GM19099 (cell line): Measurements from ENCODE around the gene ULK1.

ENCODE experiments used
- POLR2A ChIP-seq: IDR thresholded peaks from 3 replicates; pipeline ENCODE4 v1.6.1; 2011; ENCODE audit warnings: low read depth; ENCODE audit not compliant: insufficient read length; ENCODE audit errors: extremely low read depth

ULK1 gene

GRCh38 chr12:131856366-131857097, 37.9 kb upstream of the ULK1 start:
- TF ChIP-seq POLR2A = no peak

- no peak for TF ChIP-seq POLR2A
These were observed 36.2 kb upstream of the ULK1 start for GRCh38 chr12:131857908-131858850.

GRCh38 chr12:131860472-131861260, 33.8 kb upstream of the ULK1 start:
- TF ChIP-seq POLR2A = no peak

- TF ChIP-seq POLR2A = no peak
These were observed 33.0 kb upstream of the ULK1 start for GRCh38 chr12:131861261-131862083.

GRCh38 chr12:131862084-131862441, 32.4 kb upstream of the ULK1 start:
- TF ChIP-seq POLR2A = no peak

GRCh38 chr12:131862600-131862993, 31.8 kb upstream of the ULK1 start:
- no peak for TF ChIP-seq POLR2A

- no peak for TF ChIP-seq POLR2A
These were observed 31.3 kb upstream of the ULK1 start for GRCh38 chr12:131862994-131863710.

GRCh38 chr12:131863711-131864396, 30.6 kb upstream of the ULK1 start:
- no peak for TF ChIP-seq POLR2A

- no peak for TF ChIP-seq POLR2A
These were observed 30.0 kb upstream of the ULK1 start for GRCh38 chr12:131864469-131864868.

GRCh38 chr12:131865180-131865875, 29.1 kb upstream of the ULK1 start:
- no peak for TF ChIP-seq POLR2A

GRCh38 chr12:131867471-131867870, 27.0 kb upstream of the ULK1 start:
- TF ChIP-seq POLR2A = no peak

- TF ChIP-seq POLR2A = no peak
These were observed 26.3 kb upstream of the ULK1 start for GRCh38 chr12:131867891-131868675.
